ENCODE results near the gene CENPV.

GRCh38 chr17:16313139-16314090 lies 39.9 kb downstream of the CENPV start:
- TF ChIP-seq GATA3 (IDR thresholded peaks at IDR 0.05; ENCODE audit: low read depth, low read length) (no peak), GATA2 (IDR thresholded peaks at IDR 0.05; ENCODE audit: low read depth, low read length) (no peak)

Measured in SH-SY5Y (cell line).